ENCODE results near the gene RIC1. TPM values are rescaled to one million over a fixed set of nuclear protein-coding genes. Genes with fewer than 3 reads are reported as not detected.

RIC1 gene
- total RNA-seq, 6 experiments from 2014 or later: 25.8 to 35.2 (median 29.8) TPM

GRCh38 chr9:5820425-5820824 lies 191.5 kb downstream of the RIC1 start:
- Mint-ChIP-seq H3K4me3 (no peak overlapping the region), H3K36me3 (ENCODE audit: low read depth) (peaks cover 4% of the 10 kb centered on the region; the same call in 1 of the 2 replicates), H3K27ac (no peak overlapping the region), H3K27me3 (ENCODE audit: insufficient read depth) (no peaks in the 10 kb centered on the region), H3K4me1 (ENCODE audit: low read depth) (peaks cover 28% of the 10 kb centered on the region), H3K9me3 (no peaks in the 10 kb centered on the region)
- DNase-seq: no peak
- TF ChIP-seq CTCF (IDR thresholded peaks at IDR 0.05): no peak

DNA sequence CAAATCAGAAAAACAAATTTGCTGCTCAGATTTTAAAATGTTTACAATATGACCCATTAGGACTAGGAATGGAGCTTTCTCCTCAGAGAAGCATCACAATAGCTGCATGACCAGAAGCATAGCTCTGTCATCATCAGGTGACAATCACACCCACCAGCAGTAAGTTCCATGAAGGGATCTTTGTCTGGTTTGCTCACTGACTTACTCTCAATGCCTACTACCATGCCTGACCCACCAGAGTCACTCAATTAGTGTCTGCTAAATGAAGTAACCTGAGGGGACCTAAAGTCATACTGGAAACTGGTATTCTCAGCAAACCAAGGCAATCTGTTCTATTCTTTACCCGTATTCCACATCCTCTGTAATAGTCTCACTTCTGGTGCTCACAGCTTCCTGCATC lies 196.3 kb downstream of the RIC1 start:
- no peaks in the 10 kb centered on the region for H3K36me3 Mint-ChIP-seq (ENCODE audit: low read depth)
- TF ChIP-seq CTCF (IDR thresholded peaks at IDR 0.05): no peak
- no peak for DNase-seq
- no peak overlapping the region for H3K27ac Mint-ChIP-seq
- H3K4me1 Mint-ChIP-seq (ENCODE audit: low read depth): no peaks in the 10 kb centered on the region
- H3K4me3 Mint-ChIP-seq: no peak overlapping the region
- H3K27me3 Mint-ChIP-seq (ENCODE audit: insufficient read depth): no peaks in the 10 kb centered on the region
- no peaks in the 10 kb centered on the region for H3K9me3 Mint-ChIP-seq

Other genes with a start within 250 kb of the RIC1 start
- gene PLGRKT, start 191.2 kb upstream of the RIC1 start, total RNA-seq (2021; fragmentation: NEBNext Ultra II Directional; extraction: Animal tissue kit (Norgen Biotek cat#: 25700)): 10 to 100 TPM; 18.0 to 26.5 (median 21.4) TPM
- gene CD274, start 178.6 kb upstream of the RIC1 start, total RNA-seq (2021; fragmentation: NEBNext Ultra II Directional; extraction: Animal tissue kit (Norgen Biotek cat#: 25700)): 10 to 100 TPM; 10.3 to 15.9 (median 13.0) TPM
- 10 to 100 TPM; 31.6 to 50.9 (median 42.6) TPM for gene PDCD1LG2, start 118.6 kb upstream of the RIC1 start, total RNA-seq (2021; fragmentation: NEBNext Ultra II Directional; extraction: Animal tissue kit (Norgen Biotek cat#: 25700))
- gene ERMP1, start 204.0 kb downstream of the RIC1 start, total RNA-seq (2021; fragmentation: NEBNext Ultra II Directional; extraction: Animal tissue kit (Norgen Biotek cat#: 25700)): 1 to 10 TPM; 5.1 to 7.5 (median 6.8) TPM

All from HFFc6 (cell line).